Peyer's patch (tissue), 4 donors: ENCODE measurements around the gene STRA6. TPM values are rescaled to one million over a fixed set of nuclear protein-coding genes. Genes with fewer than 3 reads are reported as not detected.

Experiments used
- DNase-seq, 3 donors: peaks; one replicate each; pipeline ENCODE4 v3.0.0-alpha.2; 2017 to 2019
- H3K27ac ChIP-seq, 4 donors: fragments of 200-600 bp; sonication (generic); one replicate each; pipeline ENCODE4 v1.5.1; 2016 to 2019
- H3K27me3 ChIP-seq, 2 donors: fragments of 200-600 bp; sonication (generic); one replicate each; pipeline ENCODE4 v1.5.1; 2019
- H3K36me3 ChIP-seq, 3 donors: fragments of 200-600 bp; sonication (generic); one replicate each; pipeline ENCODE4 v1.5.1; 2016 to 2019
- H3K4me1 ChIP-seq, 4 donors: fragments of 200-600 bp; sonication (generic); one replicate each; pipeline ENCODE4 v1.5.1; 2016 to 2019
- H3K4me3 ChIP-seq, 4 donors: fragments of 200-600 bp; sonication (generic); 1 replicate in 3 of 4; 2 replicates in 1 of 4; pipeline ENCODE4 v1.5.1; 2016 to 2019; ENCODE audit warnings: mild to moderate bottlenecking in 1 of 4
- H3K9me3 ChIP-seq, 4 donors: fragments of 200-600 bp; sonication (generic); one replicate each; pipeline ENCODE4 v1.5.1; 2016 to 2019; ENCODE audit warnings: mild to moderate bottlenecking in 1 of 4
- CTCF ChIP-seq, 6 experiments: fragments of 450-650 bp in 4 of 6; fragments of 200-600 bp in 2 of 6; sonication (generic) in 1 of 6; IDR thresholded peaks; one replicate each; pipeline ENCODE4 v1.5.1; 2017 to 2019; ENCODE audit warnings: antibody characterized with exemption in 6 of 6, mild to moderate bottlenecking in 3 of 6, moderate library complexity in 1 of 6
- POLR2A ChIP-seq, 2 donors: fragments of 450-650 bp; IDR thresholded peaks; one replicate each; pipeline ENCODE4 v1.5.1; 2017; ENCODE audit warnings: antibody characterized with exemption in 2 of 2, mild to moderate bottlenecking in 2 of 2, moderate library complexity in 2 of 2
- total RNA-seq, 4 donors: library from RNA; depleted of rRNA; stranded (reverse); fragments of >200 nt; gene quantifications; one replicate each; pipeline ENCODE4 v1.1.0, GENCODE V29; 2016

Gene STRA6
- total RNA-seq, 4 donors from 2014 or later = 0.83 TPM; not detected in 3

- TF ChIP-seq POLR2A (IDR thresholded peaks at IDR 0.05) (no peak), CTCF (IDR thresholded peaks at IDR 0.05) (no peak)
- no peaks in the 10 kb centered on the region for H3K27me3 ChIP-seq
- no peaks in the 10 kb centered on the region for H3K9me3 ChIP-seq
- no peaks in the 10 kb centered on the region for H3K36me3 ChIP-seq
- H3K4me3 ChIP-seq = no peak overlapping the region
- peak in 2 of 3 donors; percentile 38 to 42 for DNase-seq
- H3K27ac ChIP-seq = no peak overlapping the region
- H3K4me1 ChIP-seq = peaks cover 0 to 17% (median 0%) of the 10 kb centered on the region in 4 donors
Measured at GRCh38 chr15:74175271-74176191, 27.1 kb downstream of the STRA6 start.

- TF ChIP-seq POLR2A (IDR thresholded peaks at IDR 0.05) = no peak
- TF ChIP-seq CTCF (IDR thresholded peaks at IDR 0.05) = no peak
- Histone ChIP-seq H3K4me1 (peaks cover 0 to 17% (median 0%) of the 10 kb centered on the region in 4 donors), H3K9me3 (no peaks in the 10 kb centered on the region), H3K36me3 (no peaks in the 10 kb centered on the region), H3K27ac (peak overlapping the region in 1 of 4 donors; percentile 80), H3K27me3 (no peaks in the 10 kb centered on the region), H3K4me3 (peak overlapping the region in 3 of 4 donors; percentile 5 to 40 (median 30))
- DNase-seq = peak in 1 of 3 donors; percentile 33
Measured at GRCh38 chr15:74174958-74175253, 27.7 kb downstream of the STRA6 start.

- H3K27me3 ChIP-seq = no peaks in the 10 kb centered on the region
- H3K4me1 ChIP-seq = peaks cover 0 to 17% (median 0%) of the 10 kb centered on the region in 4 donors
Measured at GRCh38 chr15:74174219-74174957, 28.2 kb downstream of the STRA6 start.

GRCh38 chr15:74173380-74174218, 29.0 kb downstream of the STRA6 start, which contains the start of gene ISLR:
Gene ISLR, plus strand, starts transcription at chr15:74173710. Its CDS starts 1,149 bp downstream, at chr15:74174859.
- TF ChIP-seq POLR2A (IDR thresholded peaks at IDR 0.05) (peak in 1 of 2 donors; percentile 11), CTCF (IDR thresholded peaks at IDR 0.05) (no peak)
- H3K27ac ChIP-seq = peak within 1 kb of the TSS; percentile 53 to 80 (median 66)
- peak within 1 kb of the TSS; percentile 3 to 40 (median 24) for H3K4me3 ChIP-seq
- H3K4me1 ChIP-seq = peaks cover 0 to 17% (median 0%) of the 10 kb centered on the region in 4 donors
- DNase-seq = peak in 2 of 3 donors; percentile 48
- H3K36me3 ChIP-seq = no peaks in the 10 kb centered on the region
- H3K27me3 ChIP-seq = no peaks in the 10 kb centered on the region
- no peaks in the 10 kb centered on the region for H3K9me3 ChIP-seq

More at GRCh38 chr15:74174219-74174957, 28.2 kb downstream of the STRA6 start:
- Histone ChIP-seq H3K36me3 (no peaks in the 10 kb centered on the region), H3K4me3 (peak overlapping the region; percentile 3 to 40 (median 24)), H3K9me3 (no peaks in the 10 kb centered on the region), H3K27ac (peak overlapping the region; percentile 43 to 80 (median 66))
- peak in 2 of 3 donors; percentile 44 for DNase-seq
- TF ChIP-seq POLR2A (IDR thresholded peaks at IDR 0.05) (no peak), CTCF (IDR thresholded peaks at IDR 0.05) (no peak)
